SK-N-SH (cell line): ENCODE results near the gene BSN.

Experiments used
- CTCF ChIP-seq: fragments of 200-600 bp; sonication (generic); IDR thresholded peaks from 2 replicates; pipeline ENCODE4 v1.6.1; 2017; ENCODE audit warnings: antibody characterized with exemption, mild to moderate bottlenecking, moderate library complexity
- FOSL2 ChIP-seq: IDR thresholded peaks from 2 replicates; pipeline ENCODE4 v1.4.0; 2012; ENCODE audit warnings: low read depth, mild to moderate bottlenecking, moderate library complexity, borderline replicate concordance
- GABPA ChIP-seq: IDR thresholded peaks from 2 replicates; pipeline ENCODE4 v1.4.0; 2012; ENCODE audit warnings: low read depth, mild to moderate bottlenecking
- POLR2AphosphoS5 ChIP-seq: IDR thresholded peaks from 2 replicates; pipeline ENCODE4 v1.6.1; 2012; ENCODE audit warnings: low read depth, low read length
- RAD21 ChIP-seq: IDR thresholded peaks from 2 replicates; pipeline ENCODE4 v1.6.1; 2012; ENCODE audit warnings: mild to moderate bottlenecking, low read length
- RCOR1 ChIP-seq: fragments of 150-350 bp; IDR thresholded peaks from 2 replicates; pipeline ENCODE4 v1.6.1; 2017; ENCODE audit warnings: antibody characterized with exemption, low read length
- REST ChIP-seq: IDR thresholded peaks from 2 replicates; pipeline ENCODE4 v1.6.1; 2012; ENCODE audit warnings: mild to moderate bottlenecking, low read depth, low read length, moderate library complexity
- RFX5 ChIP-seq: IDR thresholded peaks from 2 replicates; pipeline ENCODE4 v1.6.1; 2012; ENCODE audit warnings: mild to moderate bottlenecking, improper control_type of control experiment, low read length
- ZBTB33 ChIP-seq: IDR thresholded peaks from 2 replicates; pipeline ENCODE4 v1.4.0; 2012; ENCODE audit warnings: low read depth, borderline replicate concordance

- TF ChIP-seq REST (no peak), FOSL2 (no peak), RFX5 (no peak), POLR2AphosphoS5 (no peak), CTCF (no peak), ZBTB33 (no peak), RCOR1 (no peak; the same call in 1 of the 2 replicates), RAD21 (no peak), GABPA (no peak)
Measured at GRCh38 chr3:49628249-49628648, 74.0 kb downstream of the BSN start.
